ENCODE results near the gene APCDD1.
"Not testable (repeated sequence)": the region's sequence is repeated elsewhere in the genome, so short reads cannot be mapped to it uniquely, and the experiment has no call there.

The APCDD1 gene

DNA sequence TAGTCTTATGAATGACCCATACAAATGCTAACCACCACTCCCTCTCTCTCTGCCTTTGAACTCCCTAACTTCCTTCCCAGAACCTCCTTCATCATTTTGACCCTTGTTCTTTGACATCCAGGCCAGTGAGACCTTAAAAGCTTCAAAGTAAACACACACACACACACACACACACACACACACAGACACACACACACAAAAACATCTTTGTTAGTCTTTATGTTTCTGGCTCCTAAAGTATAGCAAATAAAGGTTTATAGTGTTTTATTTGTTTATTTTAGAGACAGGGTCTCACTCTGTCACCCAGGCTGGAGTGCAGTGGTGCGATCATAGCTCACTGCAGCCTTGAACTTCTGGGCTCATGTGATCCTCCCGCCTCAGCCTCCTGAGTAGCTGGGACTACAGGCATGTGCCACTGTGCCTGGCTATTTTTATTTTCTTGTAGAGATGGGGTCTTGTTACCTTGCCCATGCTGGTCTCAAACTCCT, 9.8 kb downstream of the APCDD1 start:
- not testable (repeated sequence) for DNase-seq

DNA sequence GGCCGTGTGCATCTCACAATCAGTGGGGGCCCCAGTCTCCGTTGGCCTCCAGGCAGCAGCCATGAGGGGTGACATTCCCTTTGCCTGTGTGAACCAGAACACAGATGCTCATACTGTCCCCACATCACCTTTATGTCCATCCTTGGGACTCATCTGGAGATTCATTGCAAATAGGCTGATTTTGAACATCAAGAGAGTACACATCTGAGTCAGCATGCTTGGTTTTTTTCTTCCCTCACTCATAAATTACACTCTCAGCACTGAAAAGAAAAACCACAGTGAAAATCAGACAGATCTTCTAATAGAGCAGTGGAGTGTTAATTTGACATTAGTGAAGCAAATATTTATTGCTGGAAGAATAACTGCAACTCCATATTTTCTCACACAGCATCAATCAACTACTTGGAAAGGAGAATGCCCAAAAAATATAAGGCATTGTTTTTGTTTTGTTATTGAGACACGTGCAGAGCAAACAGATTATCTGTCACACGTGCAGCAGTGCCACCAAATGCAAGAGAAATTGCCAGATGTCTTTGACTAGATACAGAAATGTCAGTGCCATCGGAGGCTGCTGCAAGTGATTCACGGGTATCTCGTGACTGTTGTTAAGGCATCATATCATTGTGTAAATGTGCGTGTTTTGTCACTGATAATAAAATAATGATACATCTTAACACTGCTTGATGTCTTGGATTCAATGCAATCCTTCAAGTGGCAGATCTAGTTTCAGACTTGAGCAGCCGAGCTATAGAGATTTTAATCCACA, 10.9 kb downstream of the APCDD1 start:
- no peak for DNase-seq

DNA sequence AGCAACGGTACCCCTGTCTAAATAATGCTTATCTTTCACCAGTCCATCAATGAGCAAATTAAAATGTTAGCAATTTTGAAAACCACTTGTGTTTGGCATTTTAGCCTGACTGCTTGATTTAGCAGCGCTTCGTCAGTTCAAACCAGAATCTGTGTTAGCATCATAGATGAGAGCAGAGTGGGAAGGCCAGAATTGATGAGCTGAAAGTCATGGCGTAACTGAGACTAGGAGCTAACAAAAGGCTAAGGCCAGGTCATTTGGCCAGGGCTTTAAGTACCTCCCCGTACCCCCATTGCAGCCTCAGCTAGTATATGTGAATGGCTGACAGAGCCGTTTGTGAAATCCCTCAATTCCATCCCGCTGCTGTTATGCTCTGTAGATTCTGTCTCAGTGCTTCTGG, 16.0 kb downstream of the APCDD1 start:
- no peak for DNase-seq

DNA sequence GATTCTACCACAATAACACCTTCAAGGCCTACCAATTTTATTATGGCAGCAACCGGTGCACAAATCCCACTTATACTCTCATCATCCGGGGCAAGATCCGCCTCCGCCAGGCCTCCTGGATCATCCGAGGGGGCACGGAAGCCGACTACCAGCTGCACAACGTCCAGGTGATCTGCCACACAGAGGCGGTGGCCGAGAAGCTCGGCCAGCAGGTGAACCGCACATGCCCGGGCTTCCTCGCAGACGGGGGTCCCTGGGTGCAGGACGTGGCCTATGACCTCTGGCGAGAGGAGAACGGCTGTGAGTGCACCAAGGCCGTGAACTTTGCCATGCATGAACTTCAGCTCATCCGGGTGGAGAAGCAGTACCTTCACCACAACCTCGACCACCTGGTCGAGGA, 17.1 kb downstream of the APCDD1 start:
- no peak for DNase-seq

DNA sequence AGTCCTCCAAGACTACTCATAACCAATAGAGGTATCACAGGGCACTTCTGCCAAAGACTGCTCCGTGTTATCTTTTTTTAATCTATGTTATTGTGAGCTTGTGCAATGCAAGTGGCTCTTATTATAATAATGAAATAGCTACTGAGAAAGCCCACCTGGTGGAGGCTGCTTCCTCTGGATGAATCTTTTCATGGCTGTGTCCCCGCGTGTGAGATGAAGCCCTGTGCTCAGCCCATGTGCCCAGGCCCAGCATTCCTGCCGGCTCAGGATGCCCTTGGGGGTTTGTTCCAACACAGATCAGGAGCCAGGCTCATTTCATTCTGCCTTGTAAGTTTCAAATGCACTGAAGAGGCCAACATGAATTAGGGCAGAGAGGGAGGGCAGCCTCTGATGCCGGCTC, 18.7 kb downstream of the APCDD1 start:
- DNase-seq, result no peak

DNA sequence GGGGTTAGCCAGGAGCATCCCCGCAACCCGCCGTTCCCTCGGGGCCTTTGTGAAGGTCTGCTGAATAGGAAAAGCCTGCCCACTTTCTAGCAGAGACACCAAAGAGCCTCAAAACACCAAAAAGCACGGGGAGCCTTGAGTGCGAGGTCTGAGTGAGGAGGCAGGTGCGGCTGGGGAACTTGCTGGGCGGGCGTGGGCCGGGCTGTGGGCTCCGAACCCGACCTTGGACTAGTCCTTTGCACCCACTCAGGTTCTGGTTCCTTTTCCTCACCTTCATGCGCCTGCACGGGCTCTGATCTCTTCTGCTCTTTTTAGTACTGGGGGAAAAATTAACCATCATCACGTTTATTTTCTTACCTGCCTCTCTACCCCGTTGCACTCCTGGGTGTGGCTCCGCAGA, 19.9 kb downstream of the APCDD1 start:
- no peak for DNase-seq

DNA sequence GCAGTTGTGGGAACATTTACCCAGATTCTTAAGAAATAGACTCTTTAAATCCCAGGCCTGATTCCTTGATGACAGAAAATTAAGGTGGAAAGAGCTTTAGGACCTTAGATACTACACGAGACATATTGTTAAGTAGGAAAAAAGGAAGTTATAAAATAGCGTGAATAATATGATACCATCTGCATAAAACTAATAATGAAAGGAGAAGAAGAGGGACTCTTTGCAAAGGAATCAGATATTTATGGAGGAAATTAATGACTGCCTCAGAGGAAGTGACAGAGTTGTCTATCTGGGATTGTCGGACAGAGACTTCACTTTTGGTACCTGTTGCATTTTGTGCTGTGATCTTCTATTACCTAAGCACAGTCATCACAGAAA, 20.8 kb downstream of the APCDD1 start:
- no peak for DNase-seq

DNA sequence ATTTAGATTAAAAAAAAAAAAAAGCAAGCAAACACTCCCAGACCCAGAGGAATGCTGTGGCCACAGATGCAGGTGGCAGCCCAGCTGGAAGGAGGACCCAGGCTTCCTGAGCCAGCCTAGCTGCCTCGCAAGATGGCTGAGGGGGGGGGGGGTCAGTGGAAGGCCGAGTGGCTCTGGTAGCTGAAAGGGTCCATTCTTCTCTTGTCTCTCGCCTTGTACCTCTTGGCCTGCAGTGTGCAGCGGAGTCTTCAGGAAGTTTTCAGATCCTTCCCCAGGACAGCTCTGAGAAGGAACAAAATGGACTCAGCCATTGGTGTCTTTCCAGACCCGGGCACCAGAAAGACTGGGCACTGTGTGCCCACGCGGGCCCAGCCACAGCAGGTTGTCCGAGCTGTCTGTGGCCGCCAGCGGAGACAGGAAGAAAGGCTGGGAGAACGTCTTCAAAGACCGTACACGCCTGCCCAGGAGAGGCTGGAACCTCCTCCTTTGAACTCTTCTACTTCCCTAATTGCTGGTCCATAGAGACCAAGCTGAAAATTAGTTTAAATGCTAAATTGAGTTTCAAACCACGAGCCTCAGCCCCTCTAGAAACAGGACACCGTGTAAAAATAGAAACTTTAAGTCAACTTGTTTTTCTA, 21.3 kb downstream of the APCDD1 start:
- no peak for DNase-seq

DNA sequence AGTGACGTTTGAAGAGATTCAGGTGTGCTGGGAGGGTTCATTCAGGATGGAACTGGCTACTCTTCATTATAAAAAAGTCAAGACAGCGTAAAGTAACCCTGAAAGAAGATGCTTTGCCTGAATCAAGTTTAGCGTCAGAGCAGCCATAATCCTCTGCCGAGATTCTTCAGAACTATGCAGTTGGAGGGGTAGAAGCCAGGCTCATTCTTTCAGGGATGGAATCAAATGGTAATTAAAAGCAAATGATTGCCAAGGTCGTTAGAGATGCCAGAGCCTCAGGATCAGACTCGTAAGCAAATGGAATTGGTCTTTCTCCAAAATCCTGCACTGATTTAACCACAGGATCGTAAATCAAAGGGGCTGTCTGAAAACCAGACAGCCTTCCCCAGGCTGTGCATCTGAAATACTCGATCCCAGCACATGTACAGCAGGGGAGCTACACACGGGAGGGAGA, 21.9 kb downstream of the APCDD1 start:
- no peak for DNase-seq

DNA sequence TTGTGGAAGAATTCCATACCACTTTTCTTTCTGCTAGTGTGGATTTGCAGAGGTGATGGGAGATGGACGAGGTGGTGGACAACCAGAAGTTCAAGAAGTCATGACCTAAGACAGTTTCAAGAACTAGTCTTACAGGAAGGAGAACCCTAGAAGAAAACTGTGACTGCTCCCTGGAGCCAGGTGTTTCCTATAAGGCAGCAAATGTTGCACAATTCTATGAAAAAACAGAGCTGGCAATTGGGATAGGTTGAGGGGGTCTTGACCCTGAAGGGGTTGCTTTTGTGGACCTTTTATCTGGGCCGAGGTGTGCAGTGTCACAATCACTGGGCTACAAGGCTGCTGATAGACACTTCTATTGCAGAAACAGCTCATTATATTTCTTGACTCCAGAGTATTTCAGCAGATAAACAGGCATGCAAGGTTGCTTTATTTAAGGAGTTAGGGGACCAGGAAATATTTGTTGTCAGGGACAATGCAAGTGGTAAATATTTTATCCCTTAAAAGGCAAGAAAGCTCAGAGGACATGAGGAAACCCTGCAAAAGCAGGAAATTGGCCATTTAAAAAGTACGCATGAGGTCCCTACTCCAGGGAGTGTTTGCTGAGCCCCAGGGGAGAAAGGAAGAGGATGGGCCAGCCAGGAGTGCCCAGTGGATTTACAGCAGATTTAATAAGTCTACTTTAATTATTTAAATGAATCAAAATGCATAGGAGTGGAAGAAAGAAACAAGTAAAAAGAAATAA, 22.9 kb downstream of the APCDD1 start:
- DNase-seq, result no peak

DNA sequence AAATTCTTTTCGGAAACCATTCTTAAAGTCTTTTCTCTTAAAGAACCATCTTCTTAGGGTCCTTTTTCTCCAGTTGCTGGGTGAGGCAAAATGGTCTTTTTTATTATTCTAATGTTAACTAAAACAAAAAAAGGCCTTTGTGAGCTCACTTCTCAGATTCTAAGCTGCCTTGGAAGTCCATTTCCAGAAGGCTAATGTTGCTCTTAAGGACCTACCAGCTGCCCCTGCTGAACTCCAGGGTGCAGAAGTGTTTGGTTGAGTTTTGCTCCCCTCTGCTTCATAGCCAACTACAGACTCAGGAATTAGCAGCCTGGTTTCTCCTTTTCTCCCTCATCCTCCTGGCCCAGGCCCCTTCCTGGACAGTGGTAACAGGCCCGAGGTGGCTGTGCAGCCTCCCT, 23.4 kb downstream of the APCDD1 start:
- DNase-seq, result no peak

DNA sequence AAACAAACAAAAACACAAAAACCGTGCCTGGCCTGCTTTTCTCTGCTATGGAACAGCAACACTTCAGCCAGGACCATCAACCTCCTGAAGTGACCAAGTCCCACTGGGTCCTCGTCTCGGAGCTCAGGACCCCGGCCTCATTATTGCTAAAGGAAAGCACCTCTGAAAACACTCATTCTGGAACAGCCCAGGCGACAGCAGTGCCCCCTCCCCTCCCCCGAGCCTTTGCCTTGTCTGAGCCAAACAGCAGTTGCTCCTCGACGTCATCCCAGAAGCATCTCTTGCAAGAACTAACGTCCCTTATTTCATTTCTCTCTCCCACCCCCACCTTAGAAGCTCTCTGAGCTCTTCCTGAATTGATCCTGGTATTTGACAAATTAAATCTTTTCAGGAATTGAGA, 27.4 kb downstream of the APCDD1 start:
- DNase-seq, result no peak

DNA sequence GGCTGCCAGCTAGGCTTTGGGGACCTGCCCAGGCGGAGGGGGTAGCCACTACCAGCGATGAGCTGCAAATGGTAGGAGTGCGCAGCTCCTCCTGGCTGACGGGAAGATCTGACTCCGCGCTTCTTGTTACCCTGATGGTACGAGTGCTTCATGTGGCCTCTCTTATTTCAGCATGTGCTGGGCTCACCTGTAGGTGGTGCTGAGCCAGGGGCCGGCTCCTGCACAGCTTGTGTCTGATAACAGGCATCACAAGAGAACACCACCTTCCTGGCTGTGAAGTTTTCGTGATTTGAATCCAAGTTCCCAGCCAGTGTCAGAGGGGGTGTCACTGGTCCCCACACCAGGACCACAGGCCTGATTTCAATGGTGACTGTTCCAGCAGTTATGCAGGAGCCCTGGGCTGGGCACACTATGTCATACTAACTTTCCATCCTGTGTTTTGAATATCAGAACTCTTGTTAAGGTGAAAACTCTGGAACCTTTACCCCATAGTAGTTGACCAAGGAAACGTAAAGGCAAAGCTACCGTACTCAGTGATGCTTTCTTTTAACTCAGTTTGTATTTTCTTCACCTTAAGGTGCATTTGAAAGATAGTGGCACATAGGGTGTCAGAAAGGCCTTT, 28.0 kb downstream of the APCDD1 start:
- DNase-seq, result no peak

DNA sequence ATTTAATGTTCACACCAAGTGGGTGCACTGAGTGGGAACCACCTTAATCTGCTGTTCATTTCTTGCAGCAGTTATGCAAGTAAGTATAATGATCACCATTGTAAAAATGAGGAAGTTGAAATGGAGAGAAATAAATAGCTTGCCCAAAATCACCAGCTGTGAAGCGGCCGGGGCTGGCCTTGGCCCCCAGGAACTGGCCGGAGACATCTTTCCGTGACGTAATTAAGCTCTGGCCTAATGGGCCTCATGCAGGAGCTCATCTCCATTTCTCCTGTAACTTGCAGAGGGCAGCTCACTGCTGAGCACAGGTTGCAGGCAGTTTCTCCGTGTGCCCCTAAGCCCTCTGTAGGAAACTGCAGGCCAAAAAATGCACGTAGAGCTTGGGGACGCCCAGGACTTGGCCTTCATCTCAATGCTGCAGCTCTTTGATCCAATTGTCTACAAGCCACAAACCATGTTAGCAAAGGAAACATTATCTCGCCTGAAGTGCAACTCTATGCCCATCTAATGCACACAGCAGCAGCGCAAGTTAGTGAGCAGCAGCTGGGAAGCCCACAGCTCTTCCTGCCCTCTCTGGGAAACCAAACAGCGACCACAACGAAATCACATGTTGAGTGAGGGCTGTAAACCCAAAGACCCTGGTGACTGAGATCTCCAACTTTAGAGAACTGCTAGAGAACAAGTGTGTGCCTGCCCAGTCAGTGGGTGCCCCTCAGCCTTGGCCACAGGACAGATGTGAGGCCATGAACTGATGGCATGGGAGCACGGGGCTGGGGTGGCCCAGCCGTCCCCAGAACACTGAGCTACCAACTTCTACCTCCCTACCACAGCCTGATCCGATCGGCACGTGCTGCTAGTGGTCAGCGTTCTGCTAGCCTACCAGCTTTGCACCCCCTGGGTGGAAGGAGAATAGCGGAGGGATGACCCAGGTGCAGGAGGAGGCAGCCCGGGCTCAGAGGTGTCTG, 28.8 kb downstream of the APCDD1 start:
- DNase-seq, result no peak

DNA sequence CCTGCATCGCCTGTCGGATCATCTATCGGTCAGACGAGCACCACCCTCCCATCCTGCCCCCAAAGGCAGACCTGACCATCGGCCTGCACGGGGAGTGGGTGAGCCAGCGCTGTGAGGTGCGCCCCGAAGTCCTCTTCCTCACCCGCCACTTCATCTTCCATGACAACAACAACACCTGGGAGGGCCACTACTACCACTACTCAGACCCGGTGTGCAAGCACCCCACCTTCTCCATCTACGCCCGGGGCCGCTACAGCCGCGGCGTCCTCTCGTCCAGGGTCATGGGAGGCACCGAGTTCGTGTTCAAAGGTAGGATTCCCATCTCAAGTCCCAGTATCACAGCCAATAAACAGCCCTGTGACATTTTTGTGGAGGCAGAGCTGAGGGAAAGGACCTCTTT, 31.0 kb downstream of the APCDD1 start:
- no peak for DNase-seq

DNA sequence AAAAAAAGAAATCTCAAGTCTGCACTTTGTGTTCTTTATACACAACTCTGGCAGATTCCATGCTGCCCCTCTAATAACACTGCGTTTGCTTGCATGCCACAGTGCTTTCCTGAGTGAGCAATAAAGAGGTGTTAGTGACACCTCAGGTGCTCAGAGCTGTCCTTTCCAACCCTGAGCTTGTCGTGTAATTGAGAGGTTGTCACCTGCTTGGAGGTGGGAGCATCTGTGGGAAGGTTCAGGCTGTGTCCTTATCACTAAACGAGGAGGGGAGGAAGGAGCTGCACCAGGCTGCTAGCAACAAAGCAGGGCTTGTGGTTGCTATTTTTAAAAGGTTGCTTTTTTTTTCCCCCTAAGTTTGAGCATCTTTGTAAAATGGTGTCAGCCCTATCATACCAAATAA, 31.9 kb downstream of the APCDD1 start:
- DNase-seq, result no peak

DNA sequence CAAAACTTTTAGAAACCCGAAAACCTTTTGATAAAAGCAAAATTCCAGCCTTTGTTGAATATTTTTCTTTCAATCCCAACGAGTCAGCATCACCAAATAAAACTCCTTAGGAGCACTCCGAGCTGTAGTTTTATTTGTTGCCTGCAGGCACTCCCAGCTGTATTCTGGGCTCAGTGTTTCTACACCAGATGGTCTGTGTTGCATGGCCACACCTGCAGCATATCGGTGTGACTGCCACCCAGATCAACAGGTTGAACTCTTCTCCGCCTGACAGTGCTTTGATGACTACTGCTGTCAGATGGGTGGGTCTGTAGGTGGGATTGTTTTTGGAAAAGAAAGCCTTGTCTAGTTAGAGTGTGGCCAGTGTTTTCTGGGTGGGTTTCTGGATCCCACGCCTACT, 32.7 kb downstream of the APCDD1 start:
- no peak for DNase-seq

DNA sequence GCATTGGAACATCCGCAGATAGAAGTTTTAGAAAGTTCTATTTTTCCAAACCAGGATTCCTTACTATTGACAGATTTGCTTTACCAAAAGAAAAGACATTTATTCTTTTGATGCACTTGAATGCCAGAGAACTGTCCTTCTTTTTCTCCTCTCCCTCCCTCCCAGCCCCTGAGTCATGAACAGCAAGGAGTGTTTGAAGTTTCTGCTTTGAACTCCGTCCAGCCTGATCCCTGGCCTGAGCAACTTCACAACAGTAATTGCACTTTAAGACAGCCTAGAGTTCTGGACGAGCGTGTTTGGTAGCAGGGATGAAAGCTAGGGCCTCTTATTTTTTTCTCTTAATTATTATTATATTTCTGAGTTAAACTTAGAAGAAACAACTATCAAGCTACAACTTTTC, 33.6 kb downstream of the APCDD1 start:
- DNase-seq, result no peak

DNA sequence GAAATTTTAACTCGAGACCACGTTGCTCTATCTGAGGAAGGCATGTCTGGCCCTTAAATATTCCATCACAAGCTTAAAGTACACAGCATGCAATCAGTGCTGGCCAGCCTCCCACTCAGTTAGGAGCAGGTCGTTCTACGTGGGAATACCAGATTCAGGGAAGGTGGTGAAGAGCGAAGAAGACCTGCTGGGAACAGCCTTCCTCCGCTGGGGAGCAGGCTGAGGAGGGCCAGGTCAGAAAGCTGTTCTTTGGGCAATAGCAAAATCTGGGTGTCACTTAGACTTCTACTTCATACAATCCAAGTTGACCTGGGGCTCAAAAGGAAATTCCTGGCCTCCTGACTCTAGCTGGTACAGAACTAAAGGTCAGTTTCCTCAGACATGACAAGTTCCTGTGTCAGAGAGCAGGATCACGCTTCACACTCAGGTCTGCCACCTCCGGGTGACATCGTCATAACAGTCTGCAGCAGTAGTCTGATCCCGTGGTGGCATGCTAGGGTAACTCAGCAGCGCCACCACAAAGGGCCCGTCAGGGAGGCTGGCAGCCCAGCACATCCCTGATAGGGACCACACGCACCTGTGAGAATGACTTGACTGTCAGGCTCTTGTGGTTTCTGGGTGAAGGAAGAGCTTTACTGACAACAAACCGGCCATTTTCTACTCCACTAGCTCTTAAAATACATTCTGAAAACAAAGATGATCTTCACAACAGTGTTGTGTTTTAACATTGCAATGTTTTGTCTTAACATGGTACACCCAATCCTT, 36.1 kb downstream of the APCDD1 start:
- DNase-seq, result no peak

DNA sequence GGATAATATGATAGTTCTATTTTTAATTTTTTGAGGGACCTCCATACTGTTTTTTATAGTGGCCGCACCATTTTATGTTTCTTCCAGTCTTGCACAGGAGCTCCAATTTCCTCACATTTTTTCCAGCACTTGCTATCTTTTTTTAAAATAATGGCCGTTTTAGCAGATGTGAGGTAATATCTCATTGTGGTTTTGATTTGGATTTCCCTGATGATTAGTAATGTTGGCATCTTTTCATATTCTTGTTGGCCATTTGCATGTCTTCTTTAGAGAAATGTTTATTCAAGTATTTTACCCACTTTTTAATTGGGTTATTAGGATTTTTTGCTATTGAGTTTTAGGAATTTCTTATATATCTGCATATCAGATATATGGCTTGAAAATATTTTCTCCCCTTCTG, 41.5 kb downstream of the APCDD1 start:
- DNase-seq, result no peak

DNA sequence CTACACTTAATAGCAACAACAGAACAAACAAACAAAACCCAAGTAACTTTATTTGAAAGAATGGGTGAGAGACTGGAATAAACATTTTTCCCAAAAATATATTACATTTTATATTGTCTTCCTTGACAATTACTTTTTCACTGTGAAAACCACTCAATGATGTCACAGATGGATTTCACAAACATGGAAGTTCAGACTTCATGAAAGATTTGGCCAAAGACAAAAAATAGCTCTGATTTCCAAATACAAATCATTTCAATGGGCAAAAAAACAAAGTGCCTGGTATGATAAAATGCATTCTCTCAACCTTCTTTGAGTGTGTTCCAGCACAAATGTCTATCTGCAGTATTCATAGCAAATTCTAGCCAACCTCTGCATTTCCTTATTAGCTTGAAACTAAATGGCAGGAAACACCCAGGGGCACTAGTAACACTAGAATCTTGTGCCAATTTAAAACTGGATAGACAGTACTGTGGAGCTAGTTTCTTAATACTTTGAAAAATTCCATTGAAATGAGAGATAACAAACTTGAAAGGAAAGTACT, 42.8 kb downstream of the APCDD1 start:
- no peak for DNase-seq
